ENCODE results near the gene PTX3.

The PTX3 gene

DNA sequence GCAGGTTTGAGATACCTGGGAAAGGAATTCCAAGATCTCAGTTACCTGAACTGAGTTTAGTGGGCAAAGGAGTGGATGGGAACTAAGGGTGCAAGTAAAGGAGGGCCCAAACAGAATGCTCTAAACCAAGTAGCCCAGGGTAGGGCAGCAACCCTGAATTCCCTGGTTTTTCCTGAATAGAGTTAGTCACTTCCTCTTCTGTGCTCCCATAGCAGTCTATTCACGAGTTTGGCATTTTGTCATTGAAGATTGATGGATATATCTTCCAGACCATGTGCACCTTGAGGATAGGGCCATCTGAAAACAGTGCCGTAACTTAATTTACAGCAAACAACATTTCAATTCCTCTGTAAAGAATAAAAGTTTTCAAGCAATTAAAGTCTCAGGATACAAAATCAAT lies 18.5 kb upstream of the PTX3 start:
- H3K9me3 ChIP-seq (ENCODE audit: severe bottlenecking), result no peaks in the 10 kb centered on the region
- H3K27me3 ChIP-seq (ENCODE audit: insufficient read depth, poor library complexity, severe bottlenecking), result no peaks in the 10 kb centered on the region
- H3K27ac ChIP-seq (ENCODE audit: poor library complexity, severe bottlenecking), result peak overlapping the region; percentile 12
- H3K36me3 ChIP-seq (ENCODE audit: low read depth), result no peaks in the 10 kb centered on the region
- no peak for DNase-seq (ENCODE audit: low spot score)
- ATAC-seq (ENCODE audit: low read depth), result peak; percentile 81
- TF ChIP-seq CTCF (IDR thresholded peaks at IDR 0.05; ENCODE audit: poor library complexity, severe bottlenecking), result no peak
- H3K4me3 ChIP-seq (ENCODE audit: severe bottlenecking), result no peak overlapping the region
- H3K4me1 ChIP-seq (ENCODE audit: insufficient read depth, poor library complexity, severe bottlenecking), result peaks cover 12% of the 10 kb centered on the region

DNA sequence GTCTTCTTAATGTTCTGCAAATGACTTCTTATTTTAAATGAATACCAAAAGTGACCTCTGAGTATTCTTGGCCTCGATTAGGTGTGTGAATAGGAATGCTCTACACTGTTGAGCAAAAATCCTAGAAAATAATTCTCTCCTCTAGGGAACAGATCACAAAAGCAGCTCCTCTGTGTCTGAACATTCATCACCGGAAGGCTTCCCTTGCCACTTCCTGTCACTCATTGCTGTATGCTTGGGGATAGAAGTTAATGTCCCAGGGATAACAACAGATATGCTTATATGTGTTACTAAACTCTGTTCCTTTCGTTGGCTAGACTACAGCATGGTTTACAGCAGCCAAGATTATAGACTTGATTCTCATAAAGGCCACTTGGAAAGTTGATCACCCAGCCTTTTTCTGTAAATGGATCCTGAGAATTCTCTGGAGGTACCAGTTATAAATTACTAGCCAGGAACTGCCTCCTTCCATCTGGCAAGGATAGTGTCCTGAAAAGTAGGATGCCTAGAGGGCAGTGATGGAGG lies 16.0 kb upstream of the PTX3 start:
- H3K36me3 ChIP-seq (ENCODE audit: low read depth), result no peaks in the 10 kb centered on the region
- H3K27ac ChIP-seq (ENCODE audit: poor library complexity, severe bottlenecking), result no peak overlapping the region
- H3K4me1 ChIP-seq (ENCODE audit: insufficient read depth, poor library complexity, severe bottlenecking), result peaks cover 12% of the 10 kb centered on the region
- no peak overlapping the region for H3K4me3 ChIP-seq (ENCODE audit: severe bottlenecking)
- no peaks in the 10 kb centered on the region for H3K9me3 ChIP-seq (ENCODE audit: severe bottlenecking)
- no peak for TF ChIP-seq CTCF (IDR thresholded peaks at IDR 0.05; ENCODE audit: poor library complexity, severe bottlenecking)
- no peaks in the 10 kb centered on the region for H3K27me3 ChIP-seq (ENCODE audit: insufficient read depth, poor library complexity, severe bottlenecking)
- ATAC-seq (ENCODE audit: low read depth) (no peak), DNase-seq (ENCODE audit: low spot score) (no peak)

DNA sequence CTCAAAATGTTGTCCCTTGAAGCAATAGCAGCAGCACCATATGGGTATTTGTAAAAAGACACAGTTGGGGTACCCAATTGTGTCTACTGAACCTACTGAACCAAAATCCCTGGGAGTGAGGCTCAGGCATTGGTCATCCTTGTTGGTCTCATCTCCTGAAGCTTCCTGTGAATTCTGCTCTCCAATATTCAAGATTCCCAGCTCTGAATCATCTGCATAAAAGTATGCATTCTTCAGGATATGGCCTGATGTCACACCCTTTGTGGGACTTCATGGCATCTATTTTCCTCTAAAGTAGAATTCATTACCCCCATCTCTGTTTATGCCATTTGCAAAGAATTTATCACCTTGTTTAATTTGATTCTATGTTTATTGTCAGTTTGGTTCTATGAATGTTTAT lies 13.3 kb upstream of the PTX3 start:
- no peak overlapping the region for H3K4me3 ChIP-seq (ENCODE audit: severe bottlenecking)
- no peaks in the 10 kb centered on the region for H3K9me3 ChIP-seq (ENCODE audit: severe bottlenecking)
- no peaks in the 10 kb centered on the region for H3K36me3 ChIP-seq (ENCODE audit: low read depth)
- no peak overlapping the region for H3K27ac ChIP-seq (ENCODE audit: poor library complexity, severe bottlenecking)
- DNase-seq (ENCODE audit: low spot score) (no peak), ATAC-seq (ENCODE audit: low read depth) (no peak; the same call in 2 of the 3 replicates)
- TF ChIP-seq CTCF (IDR thresholded peaks at IDR 0.05; ENCODE audit: poor library complexity, severe bottlenecking), result no peak
- H3K4me1 ChIP-seq (ENCODE audit: insufficient read depth, poor library complexity, severe bottlenecking), result no peaks in the 10 kb centered on the region
- H3K27me3 ChIP-seq (ENCODE audit: insufficient read depth, poor library complexity, severe bottlenecking), result no peaks in the 10 kb centered on the region

GRCh38 chr3:157427901-157428300 lies 8.7 kb upstream of the PTX3 start:
- Histone ChIP-seq H3K36me3 (ENCODE audit: low read depth) (no peaks in the 10 kb centered on the region), H3K27me3 (ENCODE audit: insufficient read depth, poor library complexity, severe bottlenecking) (no peaks in the 10 kb centered on the region), H3K4me1 (ENCODE audit: insufficient read depth, poor library complexity, severe bottlenecking) (peaks cover 8% of the 10 kb centered on the region), H3K27ac (ENCODE audit: poor library complexity, severe bottlenecking) (no peak overlapping the region), H3K4me3 (ENCODE audit: severe bottlenecking) (no peak overlapping the region), H3K9me3 (ENCODE audit: severe bottlenecking) (no peaks in the 10 kb centered on the region)
- no peak for DNase-seq (ENCODE audit: low spot score)
- no peak for TF ChIP-seq CTCF (IDR thresholded peaks at IDR 0.05; ENCODE audit: poor library complexity, severe bottlenecking)
- ATAC-seq (ENCODE audit: low read depth), result no peak

GRCh38 chr3:157428853-157429252 lies 7.8 kb upstream of the PTX3 start:
- Histone ChIP-seq H3K9me3 (ENCODE audit: severe bottlenecking) (no peaks in the 10 kb centered on the region), H3K4me1 (ENCODE audit: insufficient read depth, poor library complexity, severe bottlenecking) (peaks cover 8% of the 10 kb centered on the region), H3K27me3 (ENCODE audit: insufficient read depth, poor library complexity, severe bottlenecking) (no peaks in the 10 kb centered on the region), H3K36me3 (ENCODE audit: low read depth) (no peaks in the 10 kb centered on the region), H3K27ac (ENCODE audit: poor library complexity, severe bottlenecking) (no peak overlapping the region), H3K4me3 (ENCODE audit: severe bottlenecking) (no peak overlapping the region)
- ATAC-seq (ENCODE audit: low read depth) (no peak), DNase-seq (ENCODE audit: low spot score) (no peak)
- TF ChIP-seq CTCF (IDR thresholded peaks at IDR 0.05; ENCODE audit: poor library complexity, severe bottlenecking), result no peak

All from RWPE2 (cell line).